ENCODE results near the gene INO80C. TPM values are rescaled to one million over a fixed set of nuclear protein-coding genes. Genes with fewer than 3 reads are reported as not detected.

INO80C gene
- polyA plus RNA-seq, 1 donor (not counting 4 experiments of a cell fraction or from before 2014, with no cell fraction given): 54.7 TPM

- Histone ChIP-seq H4K20me1 (ENCODE audit: control insufficient read depth, extremely low read depth, insufficient read depth, low read length) (no peaks in the 10 kb centered on the region), H3K9ac (ENCODE audit: control insufficient read depth, extremely low read depth, insufficient read depth, low read length) (no peak overlapping the region), H3K4me3 (ENCODE audit: control insufficient read depth in 2 of 3, extremely low read depth in 1 of 3, insufficient read depth in 2 of 3, low read depth in 1 of 3, low read length in 3 of 3) (no peak overlapping the region), H3K4me1 (ENCODE audit: control insufficient read depth, extremely low read depth, insufficient read depth, low read length) (peaks cover 4% of the 10 kb centered on the region), H3K4me2 (ENCODE audit: control insufficient read depth, extremely low read depth, insufficient read depth, low read depth, low read length) (no peak overlapping the region), H3K79me2 (ENCODE audit: control insufficient read depth, insufficient read depth, low read length) (no peaks in the 10 kb centered on the region), H3K27me3 (ENCODE audit: control insufficient read depth, extremely low read depth, insufficient read depth, low read length) (no peaks in the 10 kb centered on the region), H3K9me1 (ENCODE audit: control insufficient read depth, extremely low read depth, insufficient read depth, low read length) (no peaks in the 10 kb centered on the region), H3K27ac (ENCODE audit: control insufficient read depth, insufficient read depth, low read length) (no peak overlapping the region), H3K36me3 (ENCODE audit: control insufficient read depth in 2 of 2, extremely low read depth in 1 of 2, insufficient read depth in 2 of 2, low read length in 2 of 2) (no peaks in the 10 kb centered on the region), H2AFZ (ENCODE audit: control insufficient read depth, low read length) (no peak overlapping the region), H3K9me3 (ENCODE audit: control insufficient read depth, low read depth, low read length) (no peaks in the 10 kb centered on the region)
- FAIRE-seq (no peak), DNase-seq (ENCODE audit: low read depth, low spot score) (no peak)
- dilution Hi-C loops (cut with MboI; ENCODE audit: extremely low pct_ligation_motif_present, low sequenced_read_pairs): no loop called here
- TF ChIP-seq CTCF (optimal IDR thresholded peaks at IDR 0.05 in 1 of 3, IDR thresholded peaks at IDR 0.05 in 1 of 3, conservative IDR thresholded peaks at IDR 0.05 in 1 of 3; ENCODE audit: extremely low read depth in 1 of 3, insufficient read depth in 2 of 3, low read length in 3 of 3): no peak
- TF ChIP-seq EZH2 (IDR thresholded peaks at IDR 0.05; ENCODE audit: low read length): no peak
These were observed 23.4 kb upstream of the INO80C start for GRCh38 chr18:35521133-35521532.

GRCh38 chr18:35519148-35519899 is 21.6 kb upstream of the INO80C start:
- Histone ChIP-seq H3K4me2 (ENCODE audit: control insufficient read depth, extremely low read depth, insufficient read depth, low read depth, low read length) (no peak overlapping the region), H3K9me1 (ENCODE audit: control insufficient read depth, extremely low read depth, insufficient read depth, low read length) (no peaks in the 10 kb centered on the region), H3K79me2 (ENCODE audit: control insufficient read depth, insufficient read depth, low read length) (no peaks in the 10 kb centered on the region), H3K9ac (ENCODE audit: control insufficient read depth, extremely low read depth, insufficient read depth, low read length) (no peak overlapping the region), H2AFZ (ENCODE audit: control insufficient read depth, low read length) (no peak overlapping the region), H3K27me3 (ENCODE audit: control insufficient read depth, extremely low read depth, insufficient read depth, low read length) (no peaks in the 10 kb centered on the region), H3K36me3 (ENCODE audit: control insufficient read depth in 2 of 2, extremely low read depth in 1 of 2, insufficient read depth in 2 of 2, low read length in 2 of 2) (no peaks in the 10 kb centered on the region), H4K20me1 (ENCODE audit: control insufficient read depth, extremely low read depth, insufficient read depth, low read length) (no peaks in the 10 kb centered on the region), H3K27ac (ENCODE audit: control insufficient read depth, insufficient read depth, low read length) (no peak overlapping the region), H3K9me3 (ENCODE audit: control insufficient read depth, low read depth, low read length) (no peaks in the 10 kb centered on the region), H3K4me3 (ENCODE audit: control insufficient read depth in 2 of 3, extremely low read depth in 1 of 3, insufficient read depth in 2 of 3, low read depth in 1 of 3, low read length in 3 of 3) (no peak overlapping the region), H3K4me1 (ENCODE audit: control insufficient read depth, extremely low read depth, insufficient read depth, low read length) (no peaks in the 10 kb centered on the region)
- FAIRE-seq (no peak), DNase-seq (ENCODE audit: low read depth, low spot score) (no peak)
- TF ChIP-seq CTCF (optimal IDR thresholded peaks at IDR 0.05 in 1 of 3, IDR thresholded peaks at IDR 0.05 in 1 of 3, conservative IDR thresholded peaks at IDR 0.05 in 1 of 3; ENCODE audit: extremely low read depth in 1 of 3, insufficient read depth in 2 of 3, low read length in 3 of 3): no peak
- no peak for TF ChIP-seq EZH2 (IDR thresholded peaks at IDR 0.05; ENCODE audit: low read length)
- dilution Hi-C loops (cut with MboI; ENCODE audit: extremely low pct_ligation_motif_present, low sequenced_read_pairs): no loop called here
